ENCODE measurements around the gene NME5.
A peak's percentile ranks its signal among the peaks of the same experiment; 100 is the strongest.

NME5 gene

DNA sequence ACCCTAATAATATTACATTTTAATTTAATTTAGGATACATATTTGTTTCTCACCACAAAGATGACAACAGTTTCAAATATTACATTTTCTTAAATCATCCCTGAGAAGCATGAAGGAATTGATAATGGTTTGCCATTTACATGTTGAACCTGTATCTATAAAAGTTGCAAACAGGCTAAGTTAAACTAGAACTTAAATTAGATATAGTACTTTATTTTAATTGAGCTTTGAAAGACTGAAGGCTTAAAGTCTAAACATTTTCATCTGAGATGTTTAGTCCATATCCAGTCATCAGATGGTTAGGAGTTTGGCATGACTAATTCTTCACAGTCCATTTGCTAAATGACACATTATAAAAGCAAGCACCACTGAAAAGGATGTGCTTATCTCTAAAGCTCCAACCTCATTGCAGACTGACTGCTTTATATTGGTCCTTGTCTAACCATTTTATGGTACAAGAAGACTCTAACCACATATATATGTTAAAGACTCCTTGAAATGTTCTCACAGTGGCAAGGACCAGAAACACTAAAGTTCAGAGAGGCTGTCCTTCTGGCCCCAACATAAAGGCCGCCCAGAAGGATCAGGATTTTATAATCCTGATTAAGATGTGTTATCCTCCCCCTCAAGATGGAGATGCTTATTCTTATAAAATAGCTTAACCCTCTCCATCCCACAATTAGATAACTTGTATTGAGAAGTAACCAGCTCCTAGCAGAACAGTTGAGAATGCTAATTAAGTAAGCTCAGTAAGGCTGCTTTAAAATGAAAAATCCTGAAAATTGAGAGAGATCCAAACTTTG lies 29.6 kb downstream of the NME5 start:
- TF ChIP-seq POLR2A (IDR thresholded peaks at IDR 0.05; ENCODE audit: low read depth, low read length), result no peak
- FAIRE-seq (peak; percentile 15), DNase-seq (ENCODE audit: insufficient read length, low spot score) (no peak)

- DNase-seq (ENCODE audit: insufficient read length, low spot score), result no peak
- no peak for FAIRE-seq
Observed at GRCh38 chr5:138107213-138107612, 32.0 kb downstream of the NME5 start.

DNA sequence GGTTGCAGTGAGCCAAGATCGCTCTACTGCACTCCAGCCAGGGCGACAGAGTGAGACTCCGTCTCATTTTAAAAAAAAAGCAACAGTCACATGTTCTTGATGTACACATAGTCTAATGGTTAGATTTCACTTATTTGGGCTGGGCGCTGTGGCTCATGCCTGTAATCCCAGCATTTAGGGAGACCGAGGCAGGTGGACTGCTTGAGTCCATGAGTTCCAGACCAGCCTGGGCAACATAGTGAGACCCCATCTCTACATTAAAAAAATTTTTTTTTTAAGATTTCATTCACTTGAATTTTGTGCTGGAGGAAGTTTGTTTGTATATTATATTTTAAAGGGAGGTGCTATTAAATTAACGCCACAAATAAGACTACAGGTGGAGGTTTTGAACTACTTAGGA lies 33.5 kb downstream of the NME5 start:
- FAIRE-seq (no peak), DNase-seq (ENCODE audit: insufficient read length, low spot score) (no peak)
- TF ChIP-seq POLR2A (IDR thresholded peaks at IDR 0.05; ENCODE audit: low read depth, low read length), result no peak

More at GRCh38 chr5:138107213-138107612, 32.0 kb downstream of the NME5 start:
- TF ChIP-seq POLR2A (IDR thresholded peaks at IDR 0.05; ENCODE audit: low read depth, low read length), result no peak

DNA sequence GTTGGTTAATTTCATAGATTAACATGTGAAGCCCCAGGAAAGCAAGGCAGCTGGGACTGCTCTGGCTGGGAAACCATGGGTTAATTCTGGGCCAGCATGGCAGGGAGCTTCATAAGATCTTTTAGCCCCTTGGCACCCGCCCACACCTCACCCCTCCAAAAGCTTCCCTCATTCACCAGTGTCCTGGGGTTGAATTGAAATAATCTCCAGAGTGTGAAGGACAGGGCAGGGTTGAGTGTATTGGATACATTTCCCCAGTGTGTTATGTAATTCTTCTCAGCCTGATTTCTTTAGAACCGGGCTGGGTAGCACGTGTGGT lies 36.0 kb downstream of the NME5 start:
- FAIRE-seq, result no peak
- no peak for DNase-seq (ENCODE audit: insufficient read length, low spot score)
- TF ChIP-seq POLR2A (IDR thresholded peaks at IDR 0.05; ENCODE audit: low read depth, low read length), result no peak

DNA sequence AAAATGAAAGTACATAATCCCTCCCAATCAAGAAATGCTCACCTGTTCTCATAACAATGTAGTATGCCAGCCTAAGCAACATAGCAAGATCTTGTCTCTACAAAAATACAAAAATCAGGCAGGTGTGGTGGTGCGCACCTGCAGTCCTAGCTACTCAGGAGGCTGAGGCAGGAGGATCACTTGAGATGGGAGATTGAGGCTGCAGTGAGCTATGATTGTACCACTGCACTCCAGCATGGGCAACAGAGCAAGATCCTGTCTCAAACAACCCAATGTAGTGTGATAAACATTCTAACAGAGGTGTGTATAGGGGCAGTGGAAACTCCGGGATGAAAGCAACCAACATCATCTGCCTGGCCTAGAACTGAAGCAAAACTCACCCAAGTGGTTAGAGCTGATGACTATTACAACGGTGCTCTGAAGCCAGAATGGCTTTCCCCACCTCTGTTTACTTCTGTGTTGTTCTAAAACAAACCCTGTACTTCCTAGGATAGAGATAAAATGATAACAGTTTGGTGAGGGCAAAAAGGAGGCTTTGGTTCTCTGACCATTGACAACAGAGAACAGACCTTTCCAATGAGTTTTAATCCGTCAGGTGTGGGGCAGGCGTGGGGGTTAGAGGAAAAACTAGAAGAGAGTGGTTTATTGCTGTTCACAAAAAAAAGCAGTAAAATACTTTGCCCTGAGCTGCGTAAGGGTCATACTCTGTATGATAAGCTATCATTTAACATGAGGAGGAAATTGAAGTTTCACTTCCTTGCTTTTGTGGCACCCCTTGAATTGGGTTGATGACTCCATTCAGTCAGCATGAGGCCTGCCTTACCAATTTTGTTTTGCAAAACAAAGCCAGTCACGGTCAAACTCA lies 36.5 kb downstream of the NME5 start:
- no peak for FAIRE-seq
- no peak for DNase-seq (ENCODE audit: insufficient read length, low spot score)
- TF ChIP-seq POLR2A (IDR thresholded peaks at IDR 0.05; ENCODE audit: low read depth, low read length), result no peak

- TF ChIP-seq POLR2A (IDR thresholded peaks at IDR 0.05; ENCODE audit: low read depth, low read length), result no peak
- DNase-seq (ENCODE audit: insufficient read length, low spot score) (no peak), FAIRE-seq (no peak)
Observed at GRCh38 chr5:138096997-138097828, 42.0 kb downstream of the NME5 start.

DNA sequence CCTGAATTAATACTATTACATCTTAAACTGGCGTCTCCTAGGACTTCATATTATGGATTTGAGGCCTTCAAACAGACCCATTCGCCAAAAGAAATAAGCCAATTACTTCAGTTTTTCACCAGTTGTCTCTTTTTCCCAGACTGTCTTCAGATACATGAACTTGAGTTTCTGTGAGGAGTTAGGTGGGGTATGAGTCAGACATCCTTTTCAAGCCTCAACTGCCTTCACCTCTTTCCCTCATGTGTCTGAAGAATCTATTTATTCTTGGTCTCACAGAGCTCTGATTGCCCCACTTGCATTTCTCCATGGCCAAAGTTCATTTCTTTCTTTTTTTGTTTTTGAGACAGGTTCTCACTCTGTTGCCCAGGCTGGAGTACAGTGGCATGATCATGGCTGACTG lies 42.9 kb downstream of the NME5 start:
- no peak for DNase-seq (ENCODE audit: insufficient read length, low spot score)

GRCh38 chr5:138095100-138095907 lies 43.9 kb downstream of the NME5 start:
- DNase-seq (ENCODE audit: insufficient read length, low spot score) (no peak), FAIRE-seq (no peak)
- no peak for TF ChIP-seq POLR2A (IDR thresholded peaks at IDR 0.05; ENCODE audit: low read depth, low read length)

More for the DNA sequence above, 42.9 kb downstream of the NME5 start:
- TF ChIP-seq POLR2A (IDR thresholded peaks at IDR 0.05; ENCODE audit: low read depth, low read length), result no peak
- no peak for FAIRE-seq

DNA sequence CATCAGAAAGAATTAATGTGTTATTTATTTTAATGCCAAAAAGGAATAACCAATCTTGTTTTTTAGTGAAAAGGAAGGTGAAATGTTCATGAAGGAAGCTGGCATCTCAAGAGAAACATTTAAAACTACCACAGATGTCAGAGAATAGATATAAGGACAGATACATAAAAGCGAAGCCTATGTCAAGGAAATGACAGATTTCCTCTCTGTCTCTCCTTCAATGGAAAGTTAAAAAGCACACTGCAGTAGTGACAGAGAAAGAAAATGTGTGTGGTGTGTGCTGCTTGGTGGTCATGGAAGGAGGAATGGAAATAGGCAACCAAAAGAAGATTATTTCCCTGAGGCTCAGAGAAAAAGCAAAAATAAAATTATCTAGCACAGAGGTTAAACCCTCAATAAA lies 46.2 kb downstream of the NME5 start:
- DNase-seq (ENCODE audit: insufficient read length, low spot score), result no peak
- TF ChIP-seq POLR2A (IDR thresholded peaks at IDR 0.05; ENCODE audit: low read depth, low read length), result no peak
- no peak for FAIRE-seq

GRCh38 chr5:138092301-138092700 lies 46.9 kb downstream of the NME5 start:
- no peak for FAIRE-seq
- TF ChIP-seq POLR2A (IDR thresholded peaks at IDR 0.05; ENCODE audit: low read depth, low read length), result no peak
- DNase-seq (ENCODE audit: insufficient read length, low spot score), result no peak

- TF ChIP-seq POLR2A (IDR thresholded peaks at IDR 0.05; ENCODE audit: low read depth, low read length), result no peak
- DNase-seq (ENCODE audit: insufficient read length, low spot score) (no peak), FAIRE-seq (no peak)
Observed at GRCh38 chr5:138091685-138092084, 47.5 kb downstream of the NME5 start.

DNA sequence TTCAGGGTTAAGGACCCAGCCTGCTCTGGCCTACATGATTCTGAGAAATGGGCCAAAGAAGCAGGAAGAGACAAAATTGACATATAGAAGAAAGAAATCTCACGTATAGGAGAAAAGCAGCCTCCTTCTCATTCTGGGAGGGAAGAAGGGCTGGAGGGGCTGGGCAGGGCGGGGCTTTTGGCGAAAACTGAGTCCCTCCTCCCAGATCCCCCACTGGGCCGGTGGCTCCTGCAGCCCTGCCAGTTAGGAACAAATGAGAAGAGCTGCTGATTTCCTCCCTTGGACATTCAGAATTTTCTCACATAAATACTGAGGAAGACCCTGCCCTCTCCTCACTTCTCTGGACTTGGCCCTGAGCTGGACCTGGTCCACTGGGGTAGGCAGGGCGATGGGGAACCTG lies 55.5 kb downstream of the NME5 start, which contains the start of gene WNT8A:
Gene WNT8A (plus strand): TSS at position 332 of the 400 bp plus-strand sequence. CDS start 95 bp downstream, outside the sequence.
- TF ChIP-seq POLR2A (IDR thresholded peaks at IDR 0.05; ENCODE audit: low read depth, low read length), result no peak
- no peak for FAIRE-seq
- no peak for DNase-seq (ENCODE audit: insufficient read length, low spot score)

- FAIRE-seq, result no peak
- no peak for DNase-seq (ENCODE audit: insufficient read length, low spot score)
- TF ChIP-seq POLR2A (IDR thresholded peaks at IDR 0.05; ENCODE audit: low read depth, low read length), result no peak
Observed at GRCh38 chr5:138082033-138082432, 57.2 kb downstream of the NME5 start.

Data from H54 (cell line).